Measurements from ENCODE around the gene CTSE. TPM values are rescaled to one million over a fixed set of nuclear protein-coding genes. Genes with fewer than 3 reads are reported as not detected.

The CTSE gene
- total RNA-seq, 1 donor from 2014 or later = not detected

DNA sequence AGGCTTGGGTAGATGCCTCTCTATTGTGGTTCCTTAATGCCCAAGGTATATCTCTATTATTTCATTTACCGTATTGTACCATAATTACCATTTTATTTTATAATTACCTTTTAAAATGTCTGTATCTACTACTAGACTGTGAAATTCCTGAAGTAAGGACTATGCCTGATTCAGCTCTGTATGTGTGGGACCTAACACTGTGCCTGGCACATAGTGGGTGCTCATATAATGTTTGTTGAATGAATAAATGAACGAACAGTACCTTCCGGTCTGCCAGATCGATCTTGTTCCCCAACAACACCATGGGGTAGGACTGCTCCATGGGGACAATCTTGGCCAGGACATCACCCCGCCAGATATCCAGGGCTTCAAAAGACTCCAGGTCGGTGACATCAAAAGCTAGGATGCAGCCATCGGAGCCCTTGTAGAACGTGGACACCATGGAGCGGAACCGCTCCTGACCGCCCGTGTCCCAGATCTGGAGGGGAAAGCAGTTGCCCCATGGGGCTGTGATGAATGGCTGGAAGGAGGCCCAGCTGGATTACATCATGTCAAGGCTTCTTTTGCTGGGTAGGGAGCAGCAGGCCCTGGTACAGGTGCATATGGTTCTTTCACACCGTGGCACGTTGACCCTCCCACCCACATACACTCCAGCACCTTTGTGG lies 31.3 kb downstream of the CTSE start:
- no peak for DNase-seq (ENCODE audit: extremely low spot score, unreplicated experiment)
- H3K4me3 Mint-ChIP-seq (ENCODE audit: unreplicated experiment) = no peak overlapping the region
- TF ChIP-seq, protein P1, sequence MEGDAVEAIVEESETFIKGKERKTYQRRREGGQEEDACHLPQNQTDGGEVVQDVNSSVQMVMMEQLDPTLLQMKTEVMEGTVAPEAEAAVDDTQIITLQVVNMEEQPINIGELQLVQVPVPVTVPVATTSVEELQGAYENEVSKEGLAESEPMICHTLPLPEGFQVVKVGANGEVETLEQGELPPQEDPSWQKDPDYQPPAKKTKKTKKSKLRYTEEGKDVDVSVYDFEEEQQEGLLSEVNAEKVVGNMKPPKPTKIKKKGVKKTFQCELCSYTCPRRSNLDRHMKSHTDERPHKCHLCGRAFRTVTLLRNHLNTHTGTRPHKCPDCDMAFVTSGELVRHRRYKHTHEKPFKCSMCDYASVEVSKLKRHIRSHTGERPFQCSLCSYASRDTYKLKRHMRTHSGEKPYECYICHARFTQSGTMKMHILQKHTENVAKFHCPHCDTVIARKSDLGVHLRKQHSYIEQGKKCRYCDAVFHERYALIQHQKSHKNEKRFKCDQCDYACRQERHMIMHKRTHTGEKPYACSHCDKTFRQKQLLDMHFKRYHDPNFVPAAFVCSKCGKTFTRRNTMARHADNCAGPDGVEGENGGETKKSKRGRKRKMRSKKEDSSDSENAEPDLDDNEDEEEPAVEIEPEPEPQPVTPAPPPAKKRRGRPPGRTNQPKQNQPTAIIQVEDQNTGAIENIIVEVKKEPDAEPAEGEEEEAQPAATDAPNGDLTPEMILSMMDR (IDR thresholded peaks at IDR 0.05) = no peak
- H3K36me3 Mint-ChIP-seq (ENCODE audit: unreplicated experiment) = peaks cover 4% of the 10 kb centered on the region
- no peaks in the 10 kb centered on the region for H3K9me3 Mint-ChIP-seq (ENCODE audit: unreplicated experiment)
- H3K27me3 Mint-ChIP-seq (ENCODE audit: unreplicated experiment) = peaks cover 5% of the 10 kb centered on the region
- H3K4me1 Mint-ChIP-seq (ENCODE audit: unreplicated experiment) = no peaks in the 10 kb centered on the region
- no peak overlapping the region for H3K27ac Mint-ChIP-seq (ENCODE audit: unreplicated experiment)

DNA sequence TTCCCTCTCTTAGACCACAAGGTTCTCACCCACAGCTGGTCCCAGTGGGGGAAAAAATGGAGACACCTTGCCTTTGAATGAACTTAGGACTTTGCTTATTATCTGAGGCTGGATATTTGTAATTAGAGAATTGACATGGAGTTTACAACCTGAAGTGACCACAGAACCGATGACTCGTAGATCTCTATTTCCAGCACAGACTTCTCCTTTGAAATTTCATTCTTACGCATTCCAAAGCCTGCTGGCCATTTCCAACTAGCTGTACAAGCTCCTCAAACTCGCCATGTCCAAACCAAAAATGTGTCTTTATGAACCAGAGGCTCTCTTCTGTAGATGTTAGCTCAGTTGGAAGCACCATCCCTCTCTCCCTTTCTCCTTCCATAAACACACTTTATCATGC lies 32.5 kb downstream of the CTSE start:
- no peak overlapping the region for H3K4me3 Mint-ChIP-seq (ENCODE audit: unreplicated experiment)
- TF ChIP-seq, protein P1 (IDR thresholded peaks at IDR 0.05) = no peak

DNA sequence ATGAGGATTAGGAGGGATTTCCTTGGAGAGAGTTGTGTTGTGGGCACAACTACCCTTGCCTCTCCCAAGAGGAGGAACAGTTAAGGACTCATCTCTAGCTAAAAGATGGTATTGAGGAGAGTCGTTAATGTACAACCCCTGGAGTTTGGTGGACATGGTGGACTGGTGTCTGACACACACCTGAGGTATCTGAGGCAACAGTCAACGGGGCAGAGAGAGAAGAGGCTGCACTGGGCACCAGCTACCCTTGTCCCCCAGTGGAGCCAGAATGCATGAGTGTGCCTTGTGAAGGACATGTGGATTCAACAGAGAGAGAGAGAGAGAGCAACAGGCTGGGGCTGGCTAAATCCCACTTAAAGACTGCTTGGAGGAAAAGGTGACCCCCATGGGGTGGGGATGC lies 33.5 kb downstream of the CTSE start:
- H3K27me3 Mint-ChIP-seq (ENCODE audit: unreplicated experiment) = peaks cover 5% of the 10 kb centered on the region
- H3K4me1 Mint-ChIP-seq (ENCODE audit: unreplicated experiment) = no peaks in the 10 kb centered on the region
- H3K36me3 Mint-ChIP-seq (ENCODE audit: unreplicated experiment) = peaks cover 4% of the 10 kb centered on the region
- TF ChIP-seq, protein P1 (IDR thresholded peaks at IDR 0.05) = no peak
- DNase-seq (ENCODE audit: extremely low spot score, unreplicated experiment) = no peak
- H3K4me3 Mint-ChIP-seq (ENCODE audit: unreplicated experiment) = no peak overlapping the region
- no peak overlapping the region for H3K27ac Mint-ChIP-seq (ENCODE audit: unreplicated experiment)
- no peaks in the 10 kb centered on the region for H3K9me3 Mint-ChIP-seq (ENCODE audit: unreplicated experiment)

More for the DNA sequence above, 32.5 kb downstream of the CTSE start:
- no peak overlapping the region for H3K27ac Mint-ChIP-seq (ENCODE audit: unreplicated experiment)
- H3K4me1 Mint-ChIP-seq (ENCODE audit: unreplicated experiment) = no peaks in the 10 kb centered on the region
- DNase-seq (ENCODE audit: extremely low spot score, unreplicated experiment) = no peak
- H3K36me3 Mint-ChIP-seq (ENCODE audit: unreplicated experiment) = peaks cover 4% of the 10 kb centered on the region
- no peaks in the 10 kb centered on the region for H3K9me3 Mint-ChIP-seq (ENCODE audit: unreplicated experiment)
- H3K27me3 Mint-ChIP-seq (ENCODE audit: unreplicated experiment) = peaks cover 5% of the 10 kb centered on the region

DNA sequence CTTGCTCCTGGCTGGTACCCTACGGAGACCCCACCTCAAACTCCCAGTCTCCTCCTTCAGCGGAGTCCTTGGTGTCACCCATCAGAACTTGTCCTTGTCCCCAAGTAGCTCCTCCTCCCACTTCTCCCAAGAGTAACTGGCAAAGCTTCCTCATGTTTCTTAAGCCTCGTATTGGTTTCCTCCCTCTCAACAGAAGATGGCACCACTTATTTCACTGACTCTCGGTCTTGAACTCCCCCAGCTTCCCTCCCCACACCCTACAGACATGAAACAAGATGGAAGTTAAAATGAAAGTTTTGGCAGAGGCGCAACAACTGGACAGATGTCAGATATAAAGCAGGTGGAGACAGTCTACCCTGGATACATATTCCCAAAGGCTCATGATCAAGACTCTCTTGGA lies 33.9 kb downstream of the CTSE start:
- H3K9me3 Mint-ChIP-seq (ENCODE audit: unreplicated experiment) = no peaks in the 10 kb centered on the region
- TF ChIP-seq, protein P1 (IDR thresholded peaks at IDR 0.05) = no peak
- H3K4me1 Mint-ChIP-seq (ENCODE audit: unreplicated experiment) = no peaks in the 10 kb centered on the region
- no peak overlapping the region for H3K4me3 Mint-ChIP-seq (ENCODE audit: unreplicated experiment)
- no peak overlapping the region for H3K27ac Mint-ChIP-seq (ENCODE audit: unreplicated experiment)
- peaks cover 5% of the 10 kb centered on the region for H3K27me3 Mint-ChIP-seq (ENCODE audit: unreplicated experiment)
- no peak for DNase-seq (ENCODE audit: extremely low spot score, unreplicated experiment)
- peaks cover 4% of the 10 kb centered on the region for H3K36me3 Mint-ChIP-seq (ENCODE audit: unreplicated experiment)

DNA sequence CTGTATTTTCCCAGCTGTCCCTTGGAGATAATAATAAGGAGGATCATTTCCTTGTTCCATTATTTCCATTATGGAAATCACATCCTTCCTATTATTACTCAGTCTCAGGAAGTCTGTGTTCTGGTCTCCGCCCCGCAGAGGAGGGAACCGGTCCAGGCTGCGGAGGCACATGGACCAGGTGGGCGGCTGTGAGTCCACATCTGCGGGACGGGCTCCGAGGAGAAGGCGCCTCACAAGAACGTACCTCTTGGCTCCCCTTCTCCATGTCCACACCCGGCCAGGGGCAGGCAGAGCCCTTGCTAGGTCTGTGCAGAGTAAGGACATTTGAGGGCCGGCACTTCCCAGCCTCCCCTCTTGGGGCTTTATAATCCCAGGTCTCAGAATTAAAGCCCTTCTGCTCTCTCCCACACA lies 35.1 kb downstream of the CTSE start:
- Mint-ChIP-seq H3K9me3 (ENCODE audit: unreplicated experiment) (no peaks in the 10 kb centered on the region), H3K36me3 (ENCODE audit: unreplicated experiment) (peaks cover 4% of the 10 kb centered on the region), H3K27ac (ENCODE audit: unreplicated experiment) (no peak overlapping the region), H3K27me3 (ENCODE audit: unreplicated experiment) (peaks cover 5% of the 10 kb centered on the region), H3K4me3 (ENCODE audit: unreplicated experiment) (no peak overlapping the region), H3K4me1 (ENCODE audit: unreplicated experiment) (no peaks in the 10 kb centered on the region)
- TF ChIP-seq, protein P1 (IDR thresholded peaks at IDR 0.05) = no peak
- DNase-seq (ENCODE audit: extremely low spot score, unreplicated experiment) = no peak

All from osteocyte (in vitro differentiated cells).